ENCODE results near the gene ADAT1.
A peak's percentile ranks its signal among the peaks of the same experiment; 100 is the strongest.

The ADAT1 gene

GRCh38 chr16:75588716-75589115 lies 34.4 kb downstream of the ADAT1 start:
- no peak for DNase-seq
- in situ Hi-C loops (cut with MboI; ENCODE audit: low pct_unique_long_range_greater_than_20kb, low sequenced_read_pairs): no loop called here

- in situ Hi-C loops (cut with MboI; ENCODE audit: low pct_unique_long_range_greater_than_20kb, low sequenced_read_pairs): no loop called here
Observed at GRCh38 chr16:75584108-75584507, 39.0 kb downstream of the ADAT1 start.

GRCh38 chr16:75579281-75579834 lies 43.7 kb downstream of the ADAT1 start:
- DNase-seq: no peak
- in situ Hi-C loops (cut with MboI; ENCODE audit: low pct_unique_long_range_greater_than_20kb, low sequenced_read_pairs): no loop called here

More at GRCh38 chr16:75584108-75584507, 39.0 kb downstream of the ADAT1 start:
- DNase-seq: no peak

- in situ Hi-C loops (cut with MboI; ENCODE audit: low pct_unique_long_range_greater_than_20kb, low sequenced_read_pairs): no loop called here
- no peak for DNase-seq
Observed at GRCh38 chr16:75578725-75579124, 44.4 kb downstream of the ADAT1 start.

GRCh38 chr16:75578212-75578611 lies 44.9 kb downstream of the ADAT1 start:
- in situ Hi-C loops (cut with MboI; ENCODE audit: low pct_unique_long_range_greater_than_20kb, low sequenced_read_pairs): no loop called here
- DNase-seq: no peak

GRCh38 chr16:75576384-75576811 lies 46.7 kb downstream of the ADAT1 start:
- DNase-seq: peak; percentile 37
- in situ Hi-C loops (cut with MboI; ENCODE audit: low pct_unique_long_range_greater_than_20kb, low sequenced_read_pairs): no loop called here

GRCh38 chr16:75575958-75576357 lies 47.1 kb downstream of the ADAT1 start:
- in situ Hi-C loops (cut with MboI; ENCODE audit: low pct_unique_long_range_greater_than_20kb, low sequenced_read_pairs): no loop called here
- no peak for DNase-seq

GRCh38 chr16:75573955-75574354 lies 49.1 kb downstream of the ADAT1 start:
- in situ Hi-C loops (cut with MboI; ENCODE audit: low pct_unique_long_range_greater_than_20kb, low sequenced_read_pairs): no loop called here
- DNase-seq: no peak

GRCh38 chr16:75572864-75573542 lies 50.1 kb downstream of the ADAT1 start:
- in situ Hi-C loops (cut with MboI; ENCODE audit: low pct_unique_long_range_greater_than_20kb, low sequenced_read_pairs): no loop called here
- DNase-seq: no peak

GRCh38 chr16:75570396-75571065 lies 52.5 kb downstream of the ADAT1 start:
- no peak for DNase-seq

GRCh38 chr16:75567911-75568310 lies 55.2 kb downstream of the ADAT1 start:
- in situ Hi-C loops (cut with MboI; ENCODE audit: low pct_unique_long_range_greater_than_20kb, low sequenced_read_pairs): no loop called here
- no peak for DNase-seq

More at GRCh38 chr16:75570396-75571065, 52.5 kb downstream of the ADAT1 start:
- in situ Hi-C loops (cut with MboI; ENCODE audit: low pct_unique_long_range_greater_than_20kb, low sequenced_read_pairs): no loop called here

- in situ Hi-C loops (cut with MboI; ENCODE audit: low pct_unique_long_range_greater_than_20kb, low sequenced_read_pairs): no loop called here
- DNase-seq: peak; percentile 8
Observed at GRCh38 chr16:75566758-75567255, 56.3 kb downstream of the ADAT1 start.

GRCh38 chr16:75566040-75566757 lies 56.9 kb downstream of the ADAT1 start, which contains the start of gene GABARAPL2:
Gene GABARAPL2 (plus strand): TSS chr16:75566379. CDS start chr16:75566487, 108 bp downstream.
- in situ Hi-C loops (cut with MboI; ENCODE audit: low pct_unique_long_range_greater_than_20kb, low sequenced_read_pairs): no loop called here
- peak; percentile 84 for DNase-seq

- in situ Hi-C loops (cut with MboI; ENCODE audit: low pct_unique_long_range_greater_than_20kb, low sequenced_read_pairs): no loop called here
- no peak for DNase-seq
Observed at GRCh38 chr16:75565640-75566039, 57.4 kb downstream of the ADAT1 start.

- in situ Hi-C loops (cut with MboI; ENCODE audit: low pct_unique_long_range_greater_than_20kb, low sequenced_read_pairs): no loop called here
- DNase-seq: peak; percentile 19
Observed at GRCh38 chr16:75559564-75560372, 63.3 kb downstream of the ADAT1 start.

GRCh38 chr16:75558846-75559401 lies 64.2 kb downstream of the ADAT1 start:
- in situ Hi-C loops (cut with MboI; ENCODE audit: low pct_unique_long_range_greater_than_20kb, low sequenced_read_pairs): no loop called here

GRCh38 chr16:75556431-75556950 lies 66.6 kb downstream of the ADAT1 start:
- in situ Hi-C loops (cut with MboI; ENCODE audit: low pct_unique_long_range_greater_than_20kb, low sequenced_read_pairs): no loop called here
- DNase-seq: no peak

More at GRCh38 chr16:75558846-75559401, 64.2 kb downstream of the ADAT1 start:
- DNase-seq: no peak
